Sigmoid colon (tissue), 7 donors: ENCODE measurements around the gene PLA2G6. TPM values are rescaled to one million over a fixed set of nuclear protein-coding genes. Genes with fewer than 3 reads are reported as not detected.

Experiments used
- DNase-seq: peaks from one replicate; pipeline ENCODE4 v3.0.0-alpha.2; 2019
- H3K27ac ChIP-seq, 4 donors: fragments of 200-600 bp; sonication (generic); one replicate each; pipeline ENCODE4 v1.5.1; 2016 to 2019; ENCODE audit warnings: mild to moderate bottlenecking in 1 of 4
- H3K27me3 ChIP-seq, 3 donors: fragments of 200-600 bp; sonication (generic); one replicate each; pipeline ENCODE4 v1.5.1; 2019; ENCODE audit warnings: mild to moderate bottlenecking in 1 of 3
- H3K36me3 ChIP-seq, 4 donors: fragments of 200-600 bp; sonication (generic); one replicate each; pipeline ENCODE4 v1.5.1; 2016 to 2019
- H3K4me1 ChIP-seq, 4 donors: fragments of 200-600 bp; sonication (generic); one replicate each; pipeline ENCODE4 v1.5.1; 2017 to 2019
- H3K4me3 ChIP-seq, 4 donors: fragments of 200-600 bp; sonication (generic); one replicate each; pipeline ENCODE4 v1.5.1; 2017 to 2019; ENCODE audit warnings: mild to moderate bottlenecking in 2 of 4, moderate library complexity in 1 of 4
- H3K9me3 ChIP-seq, 4 donors: fragments of 200-600 bp in 3 of 4; sonication (generic) in 3 of 4; one replicate each; pipeline versions ENCODE4 v1.5.1 to v1.6.1; 2013 to 2019
- CTCF ChIP-seq, 4 experiments: fragments of 450-650 bp in 3 of 4; fragments of 200-600 bp in 1 of 4; IDR thresholded peaks; one replicate each; pipeline ENCODE4 v1.5.1; 2016 to 2019; ENCODE audit warnings: antibody characterized with exemption in 4 of 4, mild to moderate bottlenecking in 3 of 4, moderate library complexity in 2 of 4
- EP300 ChIP-seq, 4 donors: sonication (generic); formaldehyde crosslinking; IDR thresholded peaks; one replicate each; pipeline ENCODE4 v1.6.1; 2017; ENCODE audit warnings: antibody characterized with exemption in 4 of 4
- POLR2A ChIP-seq, 2 donors: fragments of 450-650 bp; IDR thresholded peaks; one replicate each; pipeline ENCODE4 v1.6.1; 2016; ENCODE audit warnings: antibody characterized with exemption in 2 of 2, mild to moderate bottlenecking in 2 of 2, moderate library complexity in 2 of 2
- POLR2AphosphoS5 ChIP-seq, 4 donors: sonication (generic); formaldehyde crosslinking; IDR thresholded peaks; one replicate each; pipeline ENCODE4 v1.6.1; 2017; ENCODE audit warnings: antibody characterized with exemption in 4 of 4
- WGBS, 2 donors: extraction: QIAGEN DNeasy Blood & Tissue Kit; methylation state at CpG; one replicate each; pipeline ENCODE4 v1.1.7; 2013; 5-methylcytosine and 5-hydroxymethylcytosine counted together
- intact Hi-C: fragments of 100-400 bp; cut with DNase I; formaldehyde crosslinking; loops from one replicate; pipeline ENCODE4 v1.15.1; 2023
- polyA plus RNA-seq, 3 donors: library from polyadenylated mRNA; stranded (reverse); fragments of 200-250 nt; gene quantifications; one replicate each; pipeline ENCODE4 v1.2.3, GENCODE V29; 2013
- total RNA-seq, 4 donors: library from RNA; depleted of rRNA; stranded (reverse); fragments of >200 nt; gene quantifications; one replicate each; pipeline ENCODE4 v1.1.0, GENCODE V29; 2016
- donor health status: healthy with polysubstance abuse.
- donor health status: Bipolar disorder and iron deficiency.
- donor health status: healthy.

Gene PLA2G6
- total and polyA plus RNA-seq, 7 donors = 6.6 to 36.2 (median 19.4) TPM

GRCh38 chr22:38072322-38073149, 109.1 kb downstream of the PLA2G6 start:
- intact Hi-C loops = no loop called here
- Histone ChIP-seq H3K4me1 (peaks cover 0 to 28% (median 26%) of the 10 kb centered on the region in 4 donors), H3K36me3 (peaks cover 0 to 44% (median 8%) of the 10 kb centered on the region in 4 donors), H3K9me3 (no peaks in the 10 kb centered on the region), H3K27me3 (no peaks in the 10 kb centered on the region), H3K4me3 (no peak overlapping the region), H3K27ac (no peak overlapping the region)
- peak; percentile 58 for DNase-seq
- WGBS, 2 donors = 95 to 96% methylated on average over 25 of the region's 25 CpGs
- TF ChIP-seq POLR2A (IDR thresholded peaks at IDR 0.05) = no peak
- no peak for TF ChIP-seq POLR2AphosphoS5 (IDR thresholded peaks at IDR 0.05)
- TF ChIP-seq CTCF (IDR thresholded peaks at IDR 0.05) = no peak
- TF ChIP-seq EP300 (IDR thresholded peaks at IDR 0.05) = no peak

GRCh38 chr22:38071421-38072321, 110.0 kb downstream of the PLA2G6 start:
- WGBS, 2 donors = 91 to 93% methylated on average over 22 of the region's 22 CpGs
- intact Hi-C loops = loop anchor here (2.0 kb wide), 1 partner anchor 105 kb away; no protein-coding TSS in a partner anchor
- no peaks in the 10 kb centered on the region for H3K27me3 ChIP-seq
- peaks cover 0 to 46% (median 8%) of the 10 kb centered on the region in 4 donors for H3K36me3 ChIP-seq
- H3K4me1 ChIP-seq = peaks cover 0 to 28% (median 26%) of the 10 kb centered on the region in 4 donors
- no peak for TF ChIP-seq EP300 (IDR thresholded peaks at IDR 0.05)
- H3K9me3 ChIP-seq = no peaks in the 10 kb centered on the region
- no peak for DNase-seq
- H3K4me3 ChIP-seq = no peak overlapping the region
- no peak overlapping the region for H3K27ac ChIP-seq

- H3K36me3 ChIP-seq = peaks cover 0 to 56% (median 14%) of the 10 kb centered on the region in 4 donors
- WGBS, 2 donors = 92 to 93% methylated on average over 11 of the region's 11 CpGs
- no peaks in the 10 kb centered on the region for H3K9me3 ChIP-seq
- peak overlapping the region; percentile 75 to 90 (median 80) for H3K27ac ChIP-seq
- intact Hi-C loops = loop anchor here (2.0 kb wide), 1 partner anchor 106 kb away; no protein-coding TSS in a partner anchor
- TF ChIP-seq EP300 (IDR thresholded peaks at IDR 0.05) (no peak), POLR2A (IDR thresholded peaks at IDR 0.05) (no peak), POLR2AphosphoS5 (IDR thresholded peaks at IDR 0.05) (no peak), CTCF (IDR thresholded peaks at IDR 0.05) (no peak)
- no peak overlapping the region for H3K4me3 ChIP-seq
- DNase-seq = peak; percentile 61
- H3K27me3 ChIP-seq = no peaks in the 10 kb centered on the region
- H3K4me1 ChIP-seq = peaks cover 0 to 28% (median 26%) of the 10 kb centered on the region in 4 donors
Measured at GRCh38 chr22:38070250-38070921, 111.2 kb downstream of the PLA2G6 start.

GRCh38 chr22:38069372-38070249, 112.0 kb downstream of the PLA2G6 start:
- intact Hi-C loops = loop anchor here (2.0 to 5.0 kb wide), 3 partner anchors 33 to 248 kb away; partner anchors contain the start of gene CSNK1E

More at GRCh38 chr22:38069372-38070249, 112.0 kb downstream of the PLA2G6 start:
- peak overlapping the region; percentile 75 to 90 (median 80) for H3K27ac ChIP-seq
- peaks cover 0 to 56% (median 19%) of the 10 kb centered on the region in 4 donors for H3K36me3 ChIP-seq
- WGBS, 2 donors = 79 to 86% methylated on average over 21 of the region's 21 CpGs
- H3K4me1 ChIP-seq = peaks cover 0 to 28% (median 26%) of the 10 kb centered on the region in 4 donors
- no peaks in the 10 kb centered on the region for H3K27me3 ChIP-seq
- H3K4me3 ChIP-seq = peak overlapping the region in 1 of 4 donors; percentile 23
- no peaks in the 10 kb centered on the region for H3K9me3 ChIP-seq
- DNase-seq = peak; percentile 94
- no peak for TF ChIP-seq POLR2A (IDR thresholded peaks at IDR 0.05)
- TF ChIP-seq EP300 (IDR thresholded peaks at IDR 0.05) = peak in 2 of 4 donors; percentile 42 to 69
- TF ChIP-seq POLR2AphosphoS5 (IDR thresholded peaks at IDR 0.05) = peak; percentile 35 to 88 (median 40)
- TF ChIP-seq CTCF (IDR thresholded peaks at IDR 0.05) = peak; percentile 40 to 71 (median 62)
